HG02759 (cell line): ENCODE measurements around the gene BRMS1.
"Not testable (repeated sequence)": the region's sequence is repeated elsewhere in the genome, so short reads cannot be mapped to it uniquely, and the experiment has no call there.

Source experiments
- ATAC-seq: cut with Tn5 transposase; IDR thresholded peaks from one replicate; pipeline ENCODE4 v1.9.1; 2021; ENCODE audit warnings: mild to moderate bottlenecking, moderate library complexity; ENCODE audit not compliant: unreplicated experiment

BRMS1 gene

DNA sequence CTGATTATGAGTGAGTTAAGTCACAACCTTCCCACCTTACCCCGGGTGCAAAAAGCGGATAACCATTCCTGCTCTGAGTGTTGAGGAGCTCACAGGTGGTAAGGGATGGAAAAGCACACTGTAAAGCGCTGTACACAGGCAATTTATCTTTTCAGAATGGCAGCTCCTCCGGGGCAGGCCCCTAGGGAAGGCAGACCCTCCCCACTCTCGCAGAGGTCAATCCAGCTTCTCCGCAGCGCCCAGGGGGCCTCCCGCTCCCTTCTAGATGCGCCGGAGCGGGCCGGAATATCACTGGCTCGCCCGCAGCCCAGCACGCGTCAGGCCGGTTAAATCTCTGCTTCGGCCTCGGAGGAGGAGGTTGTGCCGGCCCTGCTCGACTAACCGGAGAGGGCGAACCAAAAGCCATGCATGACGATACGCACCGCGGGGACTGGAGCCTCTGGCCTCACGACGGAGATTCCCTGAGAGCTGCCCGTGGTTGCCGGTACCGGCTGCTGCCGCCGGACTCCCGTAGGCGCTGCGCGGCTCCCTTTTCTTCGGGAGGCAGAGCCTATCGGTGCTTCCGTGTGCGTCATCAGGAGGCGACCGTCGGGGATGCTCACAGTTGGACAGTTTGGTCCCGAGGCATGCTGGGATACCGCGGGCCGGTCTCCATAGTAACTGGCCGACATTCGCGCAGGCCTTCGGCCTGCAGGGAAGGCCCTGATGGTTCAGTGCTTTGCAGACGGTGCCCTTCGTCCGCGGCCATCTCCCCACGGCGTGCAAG, at the start of gene BRMS1:
BRMS1 (minus strand) TSS at position 555 of the 766 bp plus-strand sequence. CDS start 2,870 bp downstream, outside the sequence.
- peak; percentile 73 for ATAC-seq

DNA sequence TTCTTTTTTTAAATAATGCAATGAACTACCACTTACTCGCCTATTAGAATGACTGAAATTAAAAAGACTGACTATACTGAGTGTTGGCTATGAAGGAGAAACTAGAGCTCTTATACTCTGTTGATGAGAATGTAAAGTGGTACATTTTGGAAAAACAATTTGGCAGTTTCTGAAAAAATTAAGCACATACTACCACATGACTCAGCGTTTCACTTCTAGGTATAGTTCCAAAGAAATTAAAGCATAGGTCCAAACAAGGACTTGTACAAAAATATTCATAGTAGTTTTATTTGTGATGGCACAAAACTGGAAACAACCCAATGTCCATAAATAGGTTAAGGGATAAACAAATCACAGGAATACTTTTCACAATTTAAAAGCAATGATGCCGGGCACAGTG, 49.0 kb upstream of the BRMS1 start:
- ATAC-seq: no peak

DNA sequence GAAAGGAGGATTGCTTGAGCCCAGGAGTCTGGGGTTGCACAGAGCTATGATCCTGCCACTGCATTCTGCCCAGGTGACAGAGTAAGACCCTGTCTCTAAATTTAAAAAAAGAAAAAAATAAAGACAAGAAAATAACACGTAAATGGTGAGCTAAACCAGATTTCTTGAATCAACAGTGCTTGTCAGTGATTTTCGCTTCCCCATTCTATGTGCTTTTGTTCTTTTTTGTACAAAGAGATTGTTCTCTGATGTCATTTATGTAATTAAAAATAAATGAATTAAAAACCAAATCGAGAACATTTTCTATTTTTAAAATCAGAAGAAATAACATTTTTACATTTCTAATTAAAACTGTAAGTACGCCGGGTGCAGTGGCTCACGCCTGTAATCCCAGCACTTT, 46.4 kb upstream of the BRMS1 start:
- no peak for ATAC-seq

- no peak for ATAC-seq
Observed at GRCh38 chr11:66388780-66389386, 44.0 kb upstream of the BRMS1 start.

DNA sequence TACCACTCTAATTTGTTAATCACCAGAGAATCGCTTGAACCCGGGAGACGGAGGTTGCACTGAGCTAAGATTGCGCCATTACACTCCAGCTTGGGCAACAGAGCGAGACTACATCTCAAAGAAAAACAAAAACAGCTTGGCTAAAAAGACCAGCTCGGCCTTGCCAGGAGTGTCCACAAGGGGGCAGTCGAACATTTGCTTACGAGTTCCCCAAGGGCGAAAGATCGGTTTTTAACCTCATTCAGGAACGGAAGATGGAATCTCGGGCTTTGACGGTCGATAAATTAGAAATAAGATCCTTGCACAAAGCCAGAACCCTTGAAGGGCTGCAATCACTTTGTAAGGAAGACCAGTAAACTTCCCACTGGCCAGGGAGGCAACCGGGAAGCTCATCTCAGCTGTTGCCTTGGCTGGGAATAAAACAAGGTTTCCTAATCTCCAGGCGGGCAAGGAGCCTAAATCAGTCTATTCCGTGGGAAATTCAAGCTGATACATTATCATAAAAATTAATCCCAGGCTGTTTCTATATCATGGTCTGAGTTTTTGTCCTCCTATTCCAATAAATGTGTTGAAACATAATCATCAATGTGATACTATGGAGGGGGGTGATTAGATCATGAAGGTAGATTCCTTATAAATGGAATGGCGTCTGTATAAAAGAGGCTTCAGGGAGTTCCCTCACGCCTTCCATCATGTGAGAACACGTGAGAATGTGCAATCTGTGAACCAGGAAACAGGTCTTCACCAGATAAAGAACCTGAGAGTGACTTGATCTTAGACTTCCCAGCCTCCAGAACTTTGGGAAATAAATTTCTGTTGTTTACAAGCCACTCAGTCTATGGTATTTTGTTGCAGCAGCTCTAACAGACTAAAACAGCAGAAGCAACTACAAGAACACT, 41.5 kb upstream of the BRMS1 start:
- no peak for ATAC-seq

- not testable (repeated sequence) for ATAC-seq
Observed at GRCh38 chr11:66384316-66384715, 39.4 kb upstream of the BRMS1 start.

- ATAC-seq: not testable (repeated sequence)
Observed at GRCh38 chr11:66380264-66380663, 35.4 kb upstream of the BRMS1 start.

DNA sequence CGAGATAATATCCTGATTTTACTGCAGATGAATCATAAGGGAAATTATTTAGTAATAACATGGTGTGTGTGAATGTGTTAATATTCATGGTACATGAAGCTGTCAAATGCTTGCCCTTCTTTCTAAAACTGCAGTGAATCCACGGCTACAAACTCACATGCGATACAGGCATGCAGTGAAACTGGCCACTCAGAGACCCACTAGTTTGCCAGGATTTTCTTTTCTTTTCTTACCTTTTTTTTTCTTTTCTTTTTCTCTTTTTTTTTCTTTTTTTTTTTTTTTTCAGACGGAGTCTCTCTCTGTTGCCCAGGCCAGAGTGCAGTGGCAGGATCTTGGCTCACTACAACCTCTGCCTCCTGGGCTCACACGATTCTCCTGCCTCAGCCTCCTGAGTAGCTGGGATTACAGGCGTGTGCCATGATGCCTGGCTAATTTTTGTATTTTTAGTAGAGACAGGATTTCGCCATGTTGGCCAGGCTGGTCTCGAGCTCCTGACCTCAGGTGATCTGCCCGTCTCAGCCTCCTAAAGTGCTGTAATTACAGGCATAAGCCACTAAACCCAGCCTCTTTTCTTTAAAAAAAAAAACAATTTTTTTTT, 28.9 kb upstream of the BRMS1 start:
- ATAC-seq: not testable (repeated sequence)

DNA sequence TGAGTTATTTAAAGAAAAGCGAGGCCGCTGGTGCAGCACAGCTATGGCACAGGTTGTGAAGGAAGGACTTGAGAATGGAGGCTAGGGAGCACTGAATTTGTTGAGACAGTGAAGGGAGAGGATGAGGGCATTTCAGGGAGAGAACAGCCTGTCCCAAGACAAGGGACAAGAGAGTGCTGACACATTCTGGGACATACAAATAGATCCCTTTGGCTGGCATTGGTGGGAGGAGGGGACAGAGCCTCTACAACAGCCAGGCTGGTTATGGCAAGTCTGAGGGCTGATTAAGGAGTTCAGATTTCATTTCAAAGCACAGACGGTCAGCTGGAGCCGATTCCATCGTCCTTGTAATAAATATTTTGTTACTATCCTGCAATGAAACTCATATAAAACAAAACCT, 28.4 kb upstream of the BRMS1 start:
- no peak for ATAC-seq

DNA sequence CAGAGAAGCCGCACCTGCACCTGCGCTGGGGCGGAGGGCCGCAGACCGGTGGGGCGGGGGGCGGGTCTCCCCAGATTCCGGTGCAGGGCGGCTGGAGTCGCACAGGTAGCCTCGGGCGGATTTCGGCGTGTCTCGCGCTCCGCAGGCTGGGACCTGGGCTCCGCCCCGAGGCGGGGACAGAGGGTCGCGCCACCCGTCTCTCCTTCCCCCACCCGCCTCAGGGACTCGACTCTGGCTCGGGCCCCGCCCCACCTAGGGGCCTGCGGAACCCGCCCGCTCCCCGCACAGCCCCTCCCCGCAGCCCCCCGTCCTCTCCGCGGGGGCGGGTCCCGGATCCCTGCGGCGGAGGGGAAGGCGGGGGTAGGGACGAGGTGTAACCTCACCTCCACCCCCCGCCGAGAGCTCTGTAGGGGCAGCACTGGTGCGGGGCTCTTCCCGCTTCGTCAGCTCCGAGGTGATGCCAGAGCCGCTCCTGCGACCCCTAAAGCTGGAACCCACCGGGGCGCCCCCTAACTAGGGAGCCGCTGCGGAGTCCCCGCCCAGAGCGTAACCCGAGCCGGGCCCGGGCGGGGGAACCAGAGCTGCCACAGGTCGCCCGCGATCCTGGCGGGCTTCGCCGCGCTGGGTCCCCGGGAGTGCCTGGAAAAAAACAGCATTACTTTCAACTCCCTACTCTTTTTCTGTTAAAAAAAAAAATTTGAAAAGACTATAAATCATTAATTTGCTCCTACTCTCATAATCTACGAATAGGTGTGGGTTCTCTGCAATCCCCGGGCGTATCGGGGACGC, 26.9 kb upstream of the BRMS1 start, which contains the start of gene SLC29A2:
SLC29A2 (minus strand) TSS at position 134 of the 789 bp plus-strand sequence. CDS start 169 bp downstream, outside the sequence.
- peak; percentile 70 for ATAC-seq

DNA sequence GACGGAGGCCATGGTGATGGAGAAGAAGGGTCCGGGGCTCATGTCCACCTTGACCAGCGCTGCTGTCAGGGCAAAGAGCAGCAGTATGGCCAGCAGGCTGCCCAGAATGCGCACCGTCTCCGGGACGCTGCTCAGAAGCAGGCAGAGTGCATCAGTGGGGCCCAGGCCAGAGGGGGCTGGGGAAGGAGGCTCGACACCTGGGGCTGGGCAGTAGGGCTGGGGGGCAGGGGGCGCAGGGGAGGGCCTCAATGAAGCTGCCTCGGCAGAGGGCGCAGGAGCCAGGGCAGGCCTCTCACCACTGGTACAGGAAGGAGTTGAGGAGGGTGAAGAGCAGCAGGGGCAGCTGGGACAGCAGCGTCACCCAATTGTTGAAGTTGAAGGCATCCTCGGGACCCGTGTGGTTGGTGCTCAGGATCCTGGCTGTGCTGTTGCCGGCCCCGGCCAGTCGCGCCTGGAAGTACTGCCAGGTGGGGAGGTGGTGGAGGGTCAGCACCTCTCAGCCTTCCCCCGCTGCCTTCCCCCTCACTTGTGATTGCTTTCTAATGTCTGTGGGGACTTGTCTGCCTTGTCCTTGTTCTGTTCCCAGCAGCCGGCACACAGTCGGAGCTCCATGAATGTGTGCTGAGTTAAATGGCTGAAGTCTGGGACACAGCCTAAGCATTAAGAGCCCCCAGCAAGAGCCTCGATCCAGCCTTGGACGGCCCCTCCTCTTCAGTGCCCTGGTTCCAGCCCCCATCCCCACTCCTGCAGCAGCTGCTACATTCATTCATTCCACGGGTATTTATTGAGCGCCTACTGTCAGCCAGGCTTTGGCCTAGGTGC, 24.4 kb upstream of the BRMS1 start:
- ATAC-seq: no peak

DNA sequence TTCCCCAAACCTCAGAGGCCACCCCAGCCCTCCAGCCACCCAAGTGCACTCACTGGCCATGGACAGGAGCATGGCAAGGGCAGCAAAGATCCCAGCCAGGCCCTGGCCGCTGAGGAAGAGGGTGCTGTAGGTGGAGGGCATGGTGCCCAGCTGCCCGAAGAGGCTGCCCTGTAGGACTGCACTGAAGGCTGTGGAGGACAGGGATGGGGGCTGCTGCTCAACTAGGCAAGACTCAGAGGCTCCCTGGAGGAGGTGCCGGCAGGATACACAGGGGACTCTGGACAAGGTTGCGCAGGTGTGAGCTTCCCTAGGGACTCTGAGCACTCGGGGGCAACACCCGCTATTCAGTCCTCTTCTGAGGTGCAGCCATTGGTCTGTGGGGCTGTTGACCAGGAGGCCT, 23.6 kb upstream of the BRMS1 start:
- ATAC-seq: no peak

GRCh38 chr11:66367561-66368312, 22.8 kb upstream of the BRMS1 start:
- ATAC-seq: no peak

- ATAC-seq: no peak
Observed at GRCh38 chr11:66366844-66367477, 22.1 kb upstream of the BRMS1 start.

DNA sequence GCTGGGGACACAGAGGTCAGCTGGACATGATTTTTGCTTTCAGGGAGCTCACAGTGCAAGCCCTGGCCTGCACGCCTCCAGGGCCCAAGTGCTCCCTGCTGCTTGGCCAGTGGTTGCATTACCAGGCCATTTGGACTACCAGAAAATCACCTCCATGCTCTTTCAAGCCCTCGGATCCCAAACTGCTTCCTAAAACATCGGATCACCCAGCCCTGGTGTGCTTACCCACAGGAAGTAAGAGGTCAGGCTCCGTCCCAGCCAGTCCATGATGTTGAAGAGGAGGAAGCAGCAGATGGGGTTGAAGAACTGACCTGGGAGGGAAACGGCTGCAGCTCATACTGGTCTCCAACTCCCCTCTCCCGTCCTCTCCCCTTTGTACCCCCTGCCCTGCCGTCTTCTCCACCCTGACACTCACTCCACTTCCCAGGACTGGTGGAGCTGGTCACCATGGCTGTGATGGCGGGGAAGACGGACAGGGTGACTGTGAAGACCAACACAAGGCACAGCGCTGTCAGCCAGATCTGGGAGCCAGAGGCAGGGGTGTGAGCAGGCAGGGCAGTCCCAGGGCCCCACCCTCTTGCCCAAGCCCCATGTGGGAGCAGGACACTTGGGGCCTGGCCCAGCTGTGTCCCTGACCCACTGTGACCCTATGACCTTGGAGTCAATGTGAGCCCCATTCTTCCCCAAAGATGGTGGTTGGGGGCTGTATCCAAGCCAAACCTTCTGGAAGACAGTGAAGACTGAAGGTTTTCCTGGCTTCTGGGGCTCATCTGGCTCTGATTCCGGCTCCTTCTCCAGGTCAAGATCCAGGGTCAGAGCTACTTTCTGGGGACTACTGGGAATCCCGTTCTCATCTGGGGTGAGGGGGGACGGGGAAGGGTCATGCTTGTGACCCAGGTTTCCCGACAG, 21.1 kb upstream of the BRMS1 start:
- no peak for ATAC-seq

DNA sequence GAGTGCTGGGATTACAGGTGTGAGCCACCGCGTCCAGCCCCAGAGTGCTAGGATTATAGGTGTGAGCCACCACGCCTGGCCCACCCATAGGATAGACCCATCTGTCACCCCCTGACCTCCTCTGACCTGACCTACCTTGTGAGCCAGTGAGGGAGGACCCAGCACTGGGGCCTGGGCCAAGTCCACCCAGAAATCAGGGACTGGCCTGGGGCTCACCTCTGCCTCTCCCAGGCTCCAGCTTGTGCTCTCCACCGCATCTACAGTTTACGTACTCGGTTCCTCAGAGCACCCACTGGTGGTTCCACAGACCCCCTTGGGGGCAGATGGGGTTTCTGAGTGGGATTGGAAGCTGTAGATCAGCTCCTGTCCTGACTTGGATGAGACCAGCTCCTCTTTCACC, 20.3 kb upstream of the BRMS1 start:
- ATAC-seq: no peak
